ENCODE results near the gene GTPBP2. TPM values are rescaled to one million over a fixed set of nuclear protein-coding genes. Genes with fewer than 3 reads are reported as not detected.

GTPBP2 gene
- total and polyA plus RNA-seq, 2 of the 8 experiments (the other 6 are each of a cell fraction or from before 2014, with no cell fraction given), result 58.3 to 86.1 TPM

DNA sequence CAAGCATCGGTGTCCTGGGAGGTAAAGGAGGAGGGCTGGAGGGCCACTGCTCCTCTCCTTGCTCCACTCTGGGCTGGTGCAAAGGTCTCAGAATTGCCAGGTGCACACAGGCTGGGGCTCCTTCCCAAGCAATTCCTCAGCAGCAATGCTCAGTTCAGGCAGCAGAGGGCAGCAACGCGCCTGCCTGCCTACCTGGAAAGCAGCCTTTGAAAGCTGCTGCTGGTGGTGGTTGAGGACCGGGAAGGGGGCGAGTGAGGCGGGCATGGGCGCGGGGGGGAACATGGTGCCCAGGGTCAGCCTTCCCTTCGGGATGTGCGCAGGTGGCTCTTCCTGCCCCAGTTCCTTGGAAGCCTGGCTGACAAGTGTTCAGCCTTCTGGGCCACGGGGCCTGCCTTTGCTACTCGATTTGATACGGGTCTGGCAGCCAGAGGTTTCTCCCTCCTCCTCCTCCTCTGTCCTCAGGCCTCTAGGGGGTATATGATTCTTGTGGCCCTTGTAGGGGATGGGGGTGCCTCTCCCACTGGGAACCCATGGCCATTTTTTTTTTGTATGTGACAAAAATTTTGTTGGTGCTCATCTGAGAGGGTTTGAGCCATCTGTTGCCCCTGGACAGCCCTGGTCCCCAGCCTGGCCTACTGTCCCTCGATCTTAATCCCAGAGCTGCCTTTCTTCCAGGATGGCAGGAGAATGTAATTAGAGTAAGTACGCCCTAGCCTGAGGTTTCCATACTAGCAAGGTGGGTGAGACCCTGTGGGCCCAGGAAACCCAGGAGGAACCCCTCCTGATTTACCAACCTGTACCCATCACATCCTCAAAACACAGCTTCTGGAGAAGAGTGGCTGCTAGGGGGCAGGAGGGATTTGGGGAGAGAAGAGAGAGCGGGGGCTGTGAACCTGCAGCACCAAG, 38.4 kb upstream of the GTPBP2 start (continued):
- TF ChIP-seq USF2 (IDR thresholded peaks at IDR 0.05; ENCODE audit: low read length), result no peak
- no peak for TF ChIP-seq MAFK (IDR thresholded peaks at IDR 0.05; ENCODE audit: low read depth, low read length)
- TF ChIP-seq GABPA (IDR thresholded peaks at IDR 0.05; ENCODE audit: borderline replicate concordance, insufficient read depth, low read length), result no peak
- no peak for TF ChIP-seq CHD2 (IDR thresholded peaks at IDR 0.05; ENCODE audit: low read length)
